ENCODE data around the gene HPRT1.

The HPRT1 gene

GRCh38 chrX:134478374-134478773 lies 18.4 kb downstream of the HPRT1 start:
- no peak for DNase-seq

GRCh38 chrX:134480061-134480460 lies 20.1 kb downstream of the HPRT1 start:
- no peak for DNase-seq

- no peak for DNase-seq
These were observed 21.4 kb downstream of the HPRT1 start for GRCh38 chrX:134481339-134481738.

- DNase-seq = no peak
These were observed 22.4 kb downstream of the HPRT1 start for GRCh38 chrX:134482371-134482770.

GRCh38 chrX:134484039-134484438 lies 24.1 kb downstream of the HPRT1 start:
- DNase-seq = peak in 1 of 2 donors; percentile 50

- DNase-seq = no peak
These were observed 42.0 kb downstream of the HPRT1 start for GRCh38 chrX:134501941-134502340.

- no peak for DNase-seq
These were observed 42.7 kb downstream of the HPRT1 start for GRCh38 chrX:134502686-134503085.

- DNase-seq = no peak
These were observed 52.6 kb downstream of the HPRT1 start for GRCh38 chrX:134512566-134512965.

- no peak for DNase-seq
These were observed 53.1 kb downstream of the HPRT1 start for GRCh38 chrX:134513091-134513490.

GRCh38 chrX:134520860-134521390 lies 61.0 kb downstream of the HPRT1 start:
- DNase-seq = peak in 1 of 2 donors; percentile 5

- DNase-seq = no peak
These were observed 64.2 kb downstream of the HPRT1 start for GRCh38 chrX:134524181-134524580.

GRCh38 chrX:134525086-134525792 lies 65.3 kb downstream of the HPRT1 start:
- no peak for DNase-seq

GRCh38 chrX:134526399-134526798 lies 66.4 kb downstream of the HPRT1 start:
- no peak for DNase-seq

- no peak for DNase-seq
These were observed 69.0 kb downstream of the HPRT1 start for GRCh38 chrX:134528960-134529359.

GRCh38 chrX:134529481-134529880 lies 69.5 kb downstream of the HPRT1 start:
- DNase-seq = no peak

GRCh38 chrX:134530845-134531244 lies 70.9 kb downstream of the HPRT1 start:
- no peak for DNase-seq

- no peak for DNase-seq
These were observed 73.4 kb downstream of the HPRT1 start for GRCh38 chrX:134533352-134533751.

- DNase-seq = no peak
These were observed 74.0 kb downstream of the HPRT1 start for GRCh38 chrX:134533952-134534351.

GRCh38 chrX:134537179-134537955 lies 77.4 kb downstream of the HPRT1 start:
- DNase-seq = no peak

GRCh38 chrX:134538316-134538715 lies 78.4 kb downstream of the HPRT1 start:
- no peak for DNase-seq

GRCh38 chrX:134541906-134542305 lies 81.9 kb downstream of the HPRT1 start:
- no peak for DNase-seq

GRCh38 chrX:134542485-134542884 lies 82.5 kb downstream of the HPRT1 start:
- no peak for DNase-seq

GRCh38 chrX:134543288-134543687 lies 83.3 kb downstream of the HPRT1 start:
- DNase-seq = no peak

GRCh38 chrX:134544135-134544512 lies 84.2 kb downstream of the HPRT1 start:
- DNase-seq = no peak
